Measurements from ENCODE around the gene SIGLECL1. TPM values are rescaled to one million over a fixed set of nuclear protein-coding genes. Genes with fewer than 3 reads are reported as not detected.

The SIGLECL1 gene
- total and polyA plus RNA-seq, 2 experiments from 2014 or later: not detected

DNA sequence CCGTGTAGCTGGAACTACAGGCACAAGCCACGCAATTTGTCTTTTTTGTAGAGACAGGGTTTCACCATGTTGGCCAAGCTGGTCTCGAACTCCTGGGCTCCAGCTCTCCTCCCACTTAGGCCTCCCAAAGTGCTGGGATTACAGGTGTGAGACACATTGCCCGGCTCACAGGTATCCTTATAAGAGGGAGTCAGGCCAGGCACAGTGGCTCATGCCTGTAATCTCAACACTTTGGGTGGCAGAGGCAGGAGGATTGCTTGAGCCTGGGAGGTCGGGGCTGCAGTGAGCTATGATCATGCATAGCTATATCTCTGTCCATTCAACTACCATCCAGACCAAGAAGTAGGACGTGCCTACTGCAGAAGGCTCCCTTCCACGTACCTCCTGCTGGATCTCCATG is 50.4 kb downstream of the SIGLECL1 start:
- TF ChIP-seq EZH2phosphoT487 (IDR thresholded peaks at IDR 0.05; ENCODE audit: insufficient read depth, low read depth): no peak
- no peak for TF ChIP-seq EZH2 (IDR thresholded peaks at IDR 0.05; ENCODE audit: insufficient read depth, poor library complexity, severe bottlenecking)
- Histone ChIP-seq H3K27me3 (replicated peaks; ENCODE audit: insufficient read depth) (no peaks in the 10 kb centered on the region), H3K9me3 (ENCODE audit: low read depth) (no peaks in the 10 kb centered on the region), H2AFZ (no peak overlapping the region), H3F3A (ENCODE audit: insufficient read depth) (no peaks in the 10 kb centered on the region), H3K36me3 (ENCODE audit: low read depth) (no peaks in the 10 kb centered on the region), H3K9ac (no peak overlapping the region), H3K4me3 (no peak overlapping the region), H3K27ac (no peak overlapping the region), H3K4me1 (ENCODE audit: insufficient read depth) (no peaks in the 10 kb centered on the region), H3K9me2 (ENCODE audit: insufficient read depth) (no peaks in the 10 kb centered on the region), H4K20me1 (ENCODE audit: insufficient read depth) (no peaks in the 10 kb centered on the region), H3K79me2 (ENCODE audit: insufficient read depth) (no peaks in the 10 kb centered on the region), H3K4me2 (ENCODE audit: unreplicated experiment) (no peak overlapping the region)
- WGBS, 2 experiments (ENCODE audit: low coverage in 1 of 2, low lambda C conversion rate in 2 of 2, missing lambda C conversion rate in 2 of 2): 6 to 9% methylated on average over 7 of the region's 7 CpGs
- DNase-seq: no peak
- in situ Hi-C loops (cut with MboI): no loop called here

DNA sequence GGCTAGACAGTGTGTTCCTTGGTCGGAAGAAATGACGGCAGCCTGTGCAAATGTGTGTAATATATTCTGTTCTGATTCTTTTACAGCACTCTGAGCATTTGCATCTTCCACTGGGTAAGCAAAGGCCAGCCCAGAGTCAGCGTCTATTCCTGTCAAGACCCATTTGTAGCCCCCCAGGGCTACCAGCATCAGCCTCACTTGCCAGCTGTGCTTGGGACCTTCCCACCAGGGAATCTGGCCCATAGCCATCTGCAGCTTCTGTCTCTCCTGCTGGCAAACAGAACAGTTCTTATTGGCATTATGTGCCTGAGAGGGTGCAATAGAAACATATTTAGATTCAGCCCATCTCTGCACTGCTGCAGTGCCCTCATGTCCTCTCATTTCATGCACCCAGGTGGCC is 54.6 kb downstream of the SIGLECL1 start:
- Histone ChIP-seq H3K79me2 (ENCODE audit: insufficient read depth) (no peaks in the 10 kb centered on the region), H4K20me1 (ENCODE audit: insufficient read depth) (no peaks in the 10 kb centered on the region), H3K9me3 (ENCODE audit: low read depth) (no peaks in the 10 kb centered on the region), H3K27ac (no peak overlapping the region), H3K36me3 (ENCODE audit: low read depth) (no peaks in the 10 kb centered on the region), H3K4me1 (ENCODE audit: insufficient read depth) (no peaks in the 10 kb centered on the region), H3K9ac (no peak overlapping the region), H3K9me2 (ENCODE audit: insufficient read depth) (no peaks in the 10 kb centered on the region), H3K4me2 (ENCODE audit: unreplicated experiment) (no peak overlapping the region), H3K4me3 (no peak overlapping the region), H2AFZ (no peak overlapping the region), H3F3A (ENCODE audit: insufficient read depth) (no peaks in the 10 kb centered on the region), H3K27me3 (replicated peaks; ENCODE audit: insufficient read depth) (no peaks in the 10 kb centered on the region)
- WGBS, 2 experiments (ENCODE audit: low coverage in 1 of 2, low lambda C conversion rate in 2 of 2, missing lambda C conversion rate in 2 of 2): 20 to 21% methylated on average over 3 of the region's 3 CpGs
- TF ChIP-seq EZH2 (IDR thresholded peaks at IDR 0.05; ENCODE audit: insufficient read depth, poor library complexity, severe bottlenecking): no peak
- no peak for TF ChIP-seq EZH2phosphoT487 (IDR thresholded peaks at IDR 0.05; ENCODE audit: insufficient read depth, low read depth)
- no peak for DNase-seq
- in situ Hi-C loops (cut with MboI): no loop called here

DNA sequence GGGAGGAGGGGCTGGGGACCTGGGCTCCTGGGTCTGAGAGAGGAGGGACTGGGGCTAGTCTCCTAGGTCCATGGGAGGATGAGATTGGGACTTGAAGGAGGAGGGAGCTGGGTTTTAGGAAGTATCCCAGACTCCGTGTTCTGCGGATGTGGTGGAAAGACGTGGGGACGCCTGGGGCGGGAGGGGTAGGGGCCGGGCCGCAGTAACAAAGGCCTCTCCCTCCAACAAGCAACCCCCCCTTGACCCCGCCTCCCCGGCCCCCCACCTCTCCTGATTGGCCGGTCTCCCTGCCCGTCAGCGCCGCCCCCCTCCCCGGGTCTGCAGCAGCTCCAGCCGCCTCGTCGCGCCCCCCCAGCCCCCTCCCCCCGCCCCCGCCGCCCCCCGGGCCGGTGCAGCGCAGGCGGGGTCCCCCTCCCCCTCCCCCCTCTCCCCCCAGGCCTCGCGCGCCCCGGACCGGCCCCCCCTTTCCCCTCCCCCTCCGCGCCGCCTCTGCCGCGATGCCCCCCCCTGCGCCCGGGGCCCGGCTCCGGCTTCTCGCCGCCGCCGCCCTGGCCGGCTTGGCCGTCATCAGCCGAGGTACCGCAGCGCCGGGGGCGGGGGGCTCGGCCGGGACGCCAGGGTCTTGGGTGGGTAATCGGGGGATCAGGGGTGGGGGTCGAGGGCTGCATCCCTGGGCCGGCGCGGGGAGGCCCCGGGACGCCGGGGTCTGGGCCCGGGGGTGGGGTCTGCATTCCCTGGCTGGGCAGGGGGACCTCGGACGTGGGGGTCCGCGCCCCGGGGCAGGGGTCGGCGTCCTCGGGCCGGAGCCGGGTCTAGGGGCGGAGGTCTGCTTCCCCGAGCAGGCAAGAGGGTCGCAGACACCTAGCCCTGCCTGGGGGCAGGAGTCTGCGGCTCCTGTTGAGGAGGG is 60.7 kb downstream of the SIGLECL1 start, which contains the start of gene IGLON5:
TSS of gene IGLON5 (plus strand) at position 294 of the 907 bp plus-strand sequence. CDS start at position 498, 204 bp downstream.
- in situ Hi-C loops (cut with MboI): no loop called here
- H3F3A ChIP-seq (ENCODE audit: insufficient read depth): no peaks in the 10 kb centered on the region
- no peaks in the 10 kb centered on the region for H3K27me3 ChIP-seq (replicated peaks; ENCODE audit: insufficient read depth)
- whole genome bisulfite sequencing, 2 experiments (ENCODE audit: low coverage in 1 of 2, low lambda C conversion rate in 2 of 2, missing lambda C conversion rate in 2 of 2): 3 to 5% methylated on average over 4 to 57 of the region's 76 CpGs
- H3K27ac ChIP-seq: no peak within 1 kb of the TSS
- H3K4me2 ChIP-seq (ENCODE audit: unreplicated experiment): no peak within 1 kb of the TSS
- H3K4me1 ChIP-seq (ENCODE audit: insufficient read depth): no peaks in the 10 kb centered on the region
- no peak within 1 kb of the TSS for H2AFZ ChIP-seq
- no peaks in the 10 kb centered on the region for H4K20me1 ChIP-seq (ENCODE audit: insufficient read depth)
- H3K9ac ChIP-seq: no peak within 1 kb of the TSS
- no peaks in the 10 kb centered on the region for H3K79me2 ChIP-seq (ENCODE audit: insufficient read depth)
- DNase-seq: no peak
- no peaks in the 10 kb centered on the region for H3K9me2 ChIP-seq (ENCODE audit: insufficient read depth)
- TF ChIP-seq EZH2 (IDR thresholded peaks at IDR 0.05; ENCODE audit: insufficient read depth, poor library complexity, severe bottlenecking): no peak
- no peak for TF ChIP-seq EZH2phosphoT487 (IDR thresholded peaks at IDR 0.05; ENCODE audit: insufficient read depth, low read depth)
- H3K4me3 ChIP-seq: no peak within 1 kb of the TSS
- H3K36me3 ChIP-seq (ENCODE audit: low read depth): no peaks in the 10 kb centered on the region
- H3K9me3 ChIP-seq (ENCODE audit: low read depth): no peaks in the 10 kb centered on the region

DNA sequence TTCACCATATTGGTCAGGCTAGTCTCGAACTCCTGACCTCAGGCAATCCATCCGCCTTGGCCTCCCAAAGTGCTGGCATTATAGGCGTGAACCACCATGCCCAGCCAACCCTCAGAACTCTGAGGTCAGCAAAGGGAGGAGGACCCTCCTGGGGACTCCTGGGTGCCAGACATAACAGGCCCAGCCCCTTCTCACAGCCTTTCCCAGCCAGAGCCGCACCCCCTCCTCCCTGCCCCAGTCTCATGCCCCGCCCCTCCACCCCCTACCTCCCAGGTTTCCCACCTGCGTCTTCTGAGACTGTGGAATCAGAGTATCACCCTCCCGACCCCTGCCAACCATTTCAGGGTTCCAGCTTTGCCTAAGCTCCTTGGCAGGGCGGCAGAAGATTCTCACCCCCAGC is 65.8 kb downstream of the SIGLECL1 start:
- H3K4me3 ChIP-seq: no peak overlapping the region
- DNase-seq: no peak
- no peaks in the 10 kb centered on the region for H3K4me1 ChIP-seq (ENCODE audit: insufficient read depth)
- H3K27ac ChIP-seq: no peak overlapping the region
- 26 to 30% methylated on average over 4 to 8 of the region's 8 CpGs for WGBS, 2 experiments (ENCODE audit: low coverage in 1 of 2, low lambda C conversion rate in 2 of 2, missing lambda C conversion rate in 2 of 2)
- H3K4me2 ChIP-seq (ENCODE audit: unreplicated experiment): no peak overlapping the region
- TF ChIP-seq EZH2 (IDR thresholded peaks at IDR 0.05; ENCODE audit: insufficient read depth, poor library complexity, severe bottlenecking): no peak
- TF ChIP-seq EZH2phosphoT487 (IDR thresholded peaks at IDR 0.05; ENCODE audit: insufficient read depth, low read depth): no peak
- no peaks in the 10 kb centered on the region for H3K9me2 ChIP-seq (ENCODE audit: insufficient read depth)
- H3K9me3 ChIP-seq (ENCODE audit: low read depth): no peaks in the 10 kb centered on the region
- H2AFZ ChIP-seq: no peak overlapping the region
- no peaks in the 10 kb centered on the region for H3K79me2 ChIP-seq (ENCODE audit: insufficient read depth)
- in situ Hi-C loops (cut with MboI): no loop called here
- H3F3A ChIP-seq (ENCODE audit: insufficient read depth): no peaks in the 10 kb centered on the region
- no peaks in the 10 kb centered on the region for H3K27me3 ChIP-seq (replicated peaks; ENCODE audit: insufficient read depth)
- H3K36me3 ChIP-seq (ENCODE audit: low read depth): no peaks in the 10 kb centered on the region
- no peaks in the 10 kb centered on the region for H4K20me1 ChIP-seq (ENCODE audit: insufficient read depth)
- no peak overlapping the region for H3K9ac ChIP-seq

All from GM23248 (cell line).